Mucosa of descending colon (tissue), 3 donors: ENCODE results near the gene GOLGA7B. TPM values are rescaled to one million over a fixed set of nuclear protein-coding genes. Genes with fewer than 3 reads are reported as not detected.

ENCODE experiments used
- ATAC-seq: fragments of 200-7000 bp; cut with Tn5 transposase; one replicate; pipeline ENCODE4 v1.9.1; 2020; ENCODE audit warnings: mild to moderate bottlenecking, moderate library complexity
- DNase-seq, 3 donors: peaks; one replicate each; pipeline ENCODE4 v3.0.0-alpha.2; 2020
- H3K36me3 ChIP-seq: fragments of 200-600 bp; one replicate; pipeline ENCODE4 v1.8.0; 2021; ENCODE audit warnings: low read depth, mild to moderate bottlenecking
- H3K4me1 ChIP-seq: fragments of 200-600 bp; one replicate; pipeline ENCODE4 v1.8.0; 2021; ENCODE audit warnings: low read depth, mild to moderate bottlenecking
- H3K4me3 ChIP-seq: fragments of 200-600 bp; one replicate; pipeline ENCODE4 v1.8.0; 2021; ENCODE audit warnings: mild to moderate bottlenecking
- H3K9me3 ChIP-seq: fragments of 200-600 bp; one replicate; pipeline ENCODE4 v1.8.0; 2021; ENCODE audit warnings: mild to moderate bottlenecking
- intact Hi-C, 2 donors: fragments of 100-400 bp; cut with DNase I in 1 of 2; cut with micrococcal nuclease in 1 of 2; formaldehyde crosslinking; loops; one replicate each; pipeline versions ENCODE4 v1.11.0 to v1.11.1; 2022; cut with DNase I, micrococcal nuclease
- total RNA-seq, 3 donors: library from RNA; stranded (reverse); fragmentation: NEBNext Ultra II Directional in 2 of 3; extraction: Animal tissue kit (Norgen Biotek cat#: 25700) in 2 of 3; gene quantifications; one replicate each; pipeline versions ENCODE4 v1.2.1 to v1.2.4, GENCODE V29; 2021 to 2023
- TF ChIP-seq, protein P1 (sequence below): fragments of 200-600 bp; IDR thresholded peaks from one replicate; pipeline ENCODE4 v1.8.0; 2022; ENCODE audit warnings: antibody characterized with exemption, mild to moderate bottlenecking
- donor health status: DM: no; HTN: no; CAD: no; lungs with moderate emphysema.
- donor health status: DM: no; HTN: no; CAD: no.
- donor health status: DM: no; HTN: yes; CAD: no.

Gene GOLGA7B
- total RNA-seq, 3 donors from 2014 or later, result 0.29 to 0.92 (median 0.63) TPM

DNA sequence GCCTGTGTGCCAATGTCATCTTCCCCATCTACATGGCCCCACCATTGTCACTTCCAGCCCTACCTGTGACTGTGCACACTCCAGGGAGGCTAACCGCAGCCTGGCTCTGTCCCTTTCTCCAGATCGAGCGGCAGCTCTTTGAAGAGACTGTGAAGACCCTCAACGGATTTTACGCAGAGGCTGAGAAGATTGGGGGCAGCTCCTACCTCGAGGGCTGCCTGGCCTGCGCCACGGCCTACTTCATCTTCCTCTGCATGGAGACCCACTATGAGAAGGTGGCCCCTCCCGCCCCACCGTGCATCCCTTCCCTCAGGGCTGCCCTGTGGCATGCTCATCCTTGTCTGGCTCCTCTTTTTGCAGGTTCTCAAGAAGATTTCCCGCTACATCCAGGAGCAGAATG, 14.2 kb downstream of the GOLGA7B start:
- intact Hi-C loops, result no loop called here
- no peak for ATAC-seq
- DNase-seq, result no peak
- TF ChIP-seq, protein P1, sequence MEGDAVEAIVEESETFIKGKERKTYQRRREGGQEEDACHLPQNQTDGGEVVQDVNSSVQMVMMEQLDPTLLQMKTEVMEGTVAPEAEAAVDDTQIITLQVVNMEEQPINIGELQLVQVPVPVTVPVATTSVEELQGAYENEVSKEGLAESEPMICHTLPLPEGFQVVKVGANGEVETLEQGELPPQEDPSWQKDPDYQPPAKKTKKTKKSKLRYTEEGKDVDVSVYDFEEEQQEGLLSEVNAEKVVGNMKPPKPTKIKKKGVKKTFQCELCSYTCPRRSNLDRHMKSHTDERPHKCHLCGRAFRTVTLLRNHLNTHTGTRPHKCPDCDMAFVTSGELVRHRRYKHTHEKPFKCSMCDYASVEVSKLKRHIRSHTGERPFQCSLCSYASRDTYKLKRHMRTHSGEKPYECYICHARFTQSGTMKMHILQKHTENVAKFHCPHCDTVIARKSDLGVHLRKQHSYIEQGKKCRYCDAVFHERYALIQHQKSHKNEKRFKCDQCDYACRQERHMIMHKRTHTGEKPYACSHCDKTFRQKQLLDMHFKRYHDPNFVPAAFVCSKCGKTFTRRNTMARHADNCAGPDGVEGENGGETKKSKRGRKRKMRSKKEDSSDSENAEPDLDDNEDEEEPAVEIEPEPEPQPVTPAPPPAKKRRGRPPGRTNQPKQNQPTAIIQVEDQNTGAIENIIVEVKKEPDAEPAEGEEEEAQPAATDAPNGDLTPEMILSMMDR, result no peak
- H3K4me1 ChIP-seq, result no peaks in the 10 kb centered on the region
- H3K36me3 ChIP-seq, result no peaks in the 10 kb centered on the region
- no peaks in the 10 kb centered on the region for H3K9me3 ChIP-seq
- no peak overlapping the region for H3K4me3 ChIP-seq

DNA sequence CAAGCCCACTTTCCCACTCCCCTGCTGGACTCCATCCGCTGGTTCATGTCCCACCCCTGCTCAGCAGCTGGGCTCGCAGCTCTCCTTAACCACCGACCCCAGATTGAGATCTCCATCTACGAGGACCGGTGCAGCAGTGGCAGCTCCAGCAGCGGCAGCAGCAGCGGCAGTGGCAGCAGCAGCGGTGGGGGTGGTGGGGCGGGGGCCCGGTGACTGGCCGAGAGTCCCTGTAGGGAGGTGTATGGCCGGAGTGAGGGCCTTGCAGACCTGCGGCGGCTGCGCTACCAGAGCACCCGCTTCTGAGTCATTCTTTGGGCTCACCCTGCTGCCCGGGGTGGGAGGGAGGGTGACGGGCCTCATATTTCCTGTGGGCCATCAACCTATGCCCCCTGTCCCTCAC, 15.8 kb downstream of the GOLGA7B start:
- DNase-seq (no peak), ATAC-seq (no peak)
- Histone ChIP-seq H3K4me3 (no peak overlapping the region), H3K9me3 (no peaks in the 10 kb centered on the region), H3K4me1 (no peaks in the 10 kb centered on the region), H3K36me3 (no peaks in the 10 kb centered on the region)
- intact Hi-C loops, result loop anchor here in 1 of 2 donors (5.0 kb wide), 1 partner anchor 73 kb away; no protein-coding TSS in a partner anchor
- TF ChIP-seq, protein P1, result no peak

DNA sequence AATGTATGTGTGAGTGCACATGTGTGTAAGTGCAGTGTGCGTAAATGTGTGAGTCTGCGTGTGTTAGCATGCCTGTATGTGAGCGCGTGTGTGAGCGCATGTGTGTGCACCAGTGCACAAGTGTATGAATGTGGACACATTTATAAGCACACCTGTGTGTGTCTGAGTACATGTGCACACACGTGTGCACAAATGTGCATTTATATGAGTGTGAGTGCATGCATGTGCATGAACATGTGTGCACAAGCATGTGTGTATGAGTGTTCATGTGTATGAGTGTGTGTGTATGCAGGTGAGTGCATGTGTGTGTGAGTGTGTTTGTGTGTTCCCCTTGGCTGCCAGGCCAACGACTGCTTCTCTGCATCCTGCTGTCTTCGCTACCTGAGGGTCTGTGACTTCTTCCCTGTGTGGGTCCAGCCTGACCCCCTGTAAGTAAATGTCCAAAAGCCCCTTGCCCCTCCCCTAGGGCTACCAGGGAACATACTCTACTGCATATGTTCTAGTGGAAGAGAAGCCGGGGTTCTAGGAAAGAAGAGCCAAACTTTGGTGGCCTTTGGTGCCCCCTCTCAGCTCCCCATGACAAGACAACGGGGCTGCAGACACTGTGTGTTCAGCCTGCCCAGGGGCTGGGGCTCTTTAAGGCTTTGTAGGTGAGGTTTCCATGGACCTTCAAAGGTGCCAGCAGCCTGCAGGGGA, 17.0 kb downstream of the GOLGA7B start:
- ATAC-seq (no peak), DNase-seq (no peak)
- Histone ChIP-seq H3K4me3 (no peak overlapping the region), H3K4me1 (no peaks in the 10 kb centered on the region), H3K9me3 (no peaks in the 10 kb centered on the region), H3K36me3 (no peaks in the 10 kb centered on the region)
- intact Hi-C loops, result loop anchor here in 1 of 2 donors (5.0 kb wide), 1 partner anchor 74 kb away; no protein-coding TSS in a partner anchor
- TF ChIP-seq, protein P1, result no peak

DNA sequence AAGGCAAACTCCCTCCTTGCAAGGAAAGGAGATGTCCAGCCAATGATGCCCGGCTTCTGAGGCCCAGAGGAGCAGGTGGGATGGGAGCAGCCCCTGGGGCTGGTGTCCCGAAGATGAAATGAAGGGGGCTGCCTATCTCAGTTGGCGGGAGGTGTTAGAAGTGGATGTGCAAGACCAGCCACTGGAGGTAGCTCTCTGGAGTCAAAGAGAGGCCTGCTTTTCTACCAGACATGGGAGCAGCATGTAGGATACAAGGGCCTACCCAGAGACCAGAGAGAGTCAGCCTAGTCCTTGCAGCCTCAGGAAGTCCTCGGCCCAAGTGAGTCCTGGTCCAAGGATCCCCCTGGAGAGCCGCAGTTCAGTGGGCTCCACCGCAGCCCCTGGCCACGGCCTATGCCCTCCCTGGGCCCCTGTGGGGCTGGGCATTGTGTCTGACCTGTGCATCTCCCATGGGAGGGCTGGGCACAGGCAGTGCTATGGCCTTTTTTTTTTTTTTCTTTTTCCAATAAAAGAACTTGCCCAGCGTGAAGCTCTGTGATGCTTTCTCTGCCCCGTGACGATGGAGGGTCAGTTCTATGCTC, 17.7 kb downstream of the GOLGA7B start:
- intact Hi-C loops, result loop anchor here in 1 of 2 donors (5.0 kb wide), 1 partner anchor 75 kb away; no protein-coding TSS in a partner anchor
- TF ChIP-seq, protein P1, result no peak
- no peaks in the 10 kb centered on the region for H3K9me3 ChIP-seq

DNA sequence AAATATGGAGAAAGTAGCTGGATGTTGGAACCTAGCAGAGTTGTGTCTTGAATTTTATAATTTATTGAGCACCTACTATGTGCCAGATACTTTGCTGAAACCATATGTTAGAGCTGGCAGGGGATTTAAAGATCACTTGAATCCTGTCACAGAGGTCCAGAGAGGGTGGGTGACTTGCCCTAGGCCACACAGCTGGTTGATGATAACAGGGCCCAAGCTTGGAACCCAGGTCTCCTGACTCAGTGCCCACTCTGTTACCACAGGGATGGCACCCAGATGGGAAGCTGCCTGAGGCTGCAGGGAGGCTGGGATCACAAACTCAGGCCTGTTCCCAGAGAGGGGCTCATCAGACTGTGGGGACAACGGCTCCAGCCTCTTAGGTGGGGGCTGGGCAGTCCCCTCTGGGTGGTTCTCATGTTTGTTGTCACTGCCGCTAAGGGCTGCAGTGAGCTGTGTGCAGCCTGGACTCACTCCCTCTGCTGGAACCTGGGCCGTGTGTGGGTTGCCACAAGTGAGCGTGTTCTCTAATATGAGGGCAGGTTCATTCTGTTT, 18.6 kb downstream of the GOLGA7B start:
- H3K4me1 ChIP-seq, result no peaks in the 10 kb centered on the region
- no peak overlapping the region for H3K4me3 ChIP-seq
- no peak for ATAC-seq
- DNase-seq, result no peak
- H3K36me3 ChIP-seq, result no peaks in the 10 kb centered on the region
- intact Hi-C loops, result loop anchor here in 1 of 2 donors (5.0 kb wide), 1 partner anchor 76 kb away; no protein-coding TSS in a partner anchor
- TF ChIP-seq, protein P1, result no peak
- no peaks in the 10 kb centered on the region for H3K9me3 ChIP-seq

More for the DNA sequence above, 17.7 kb downstream of the GOLGA7B start:
- H3K36me3 ChIP-seq, result no peaks in the 10 kb centered on the region
- DNase-seq (no peak), ATAC-seq (no peak)
- no peak overlapping the region for H3K4me3 ChIP-seq
- H3K4me1 ChIP-seq, result no peaks in the 10 kb centered on the region
